Measurements from ENCODE around the gene HECW1.

The HECW1 gene

GRCh38 chr7:43110791-43111535, 1.5 kb upstream of the HECW1 start:
- ChIA-PET CTCF (interaction anchor here (0.6 kb wide), 1 partner anchor 177 kb away, joined by 3 read pairs; no protein-coding TSS in a partner anchor), POLR2A (no interaction called here)
- no peak for DNase-seq (ENCODE audit: extremely low spot score)
- TF ChIP-seq TARDBP (IDR thresholded peaks at IDR 0.05) = no peak

GRCh38 chr7:43111630-43112458, 603 bp upstream of the HECW1 start:
- CTCF ChIA-PET = no interaction called here
- no peak for TF ChIP-seq NFRKB (IDR thresholded peaks at IDR 0.05)
- no peak for TF ChIP-seq FOXA1 (IDR thresholded peaks at IDR 0.05)
- TF ChIP-seq CTBP1 (IDR thresholded peaks at IDR 0.05; ENCODE audit: borderline replicate concordance) = no peak
- TF ChIP-seq, protein P1, sequence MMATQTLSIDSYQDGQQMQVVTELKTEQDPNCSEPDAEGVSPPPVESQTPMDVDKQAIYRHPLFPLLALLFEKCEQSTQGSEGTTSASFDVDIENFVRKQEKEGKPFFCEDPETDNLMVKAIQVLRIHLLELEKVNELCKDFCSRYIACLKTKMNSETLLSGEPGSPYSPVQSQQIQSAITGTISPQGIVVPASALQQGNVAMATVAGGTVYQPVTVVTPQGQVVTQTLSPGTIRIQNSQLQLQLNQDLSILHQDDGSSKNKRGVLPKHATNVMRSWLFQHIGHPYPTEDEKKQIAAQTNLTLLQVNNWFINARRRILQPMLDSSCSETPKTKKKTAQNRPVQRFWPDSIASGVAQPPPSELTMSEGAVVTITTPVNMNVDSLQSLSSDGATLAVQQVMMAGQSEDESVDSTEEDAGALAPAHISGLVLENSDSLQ (IDR thresholded peaks at IDR 0.05) = no peak
- TF ChIP-seq BHLHE40 (IDR thresholded peaks at IDR 0.05; ENCODE audit: borderline replicate concordance) = no peak
- TF ChIP-seq SP1 (IDR thresholded peaks at IDR 0.05) = no peak
- POLR2A ChIA-PET = no interaction called here
- no peak for DNase-seq (ENCODE audit: extremely low spot score)

DNA sequence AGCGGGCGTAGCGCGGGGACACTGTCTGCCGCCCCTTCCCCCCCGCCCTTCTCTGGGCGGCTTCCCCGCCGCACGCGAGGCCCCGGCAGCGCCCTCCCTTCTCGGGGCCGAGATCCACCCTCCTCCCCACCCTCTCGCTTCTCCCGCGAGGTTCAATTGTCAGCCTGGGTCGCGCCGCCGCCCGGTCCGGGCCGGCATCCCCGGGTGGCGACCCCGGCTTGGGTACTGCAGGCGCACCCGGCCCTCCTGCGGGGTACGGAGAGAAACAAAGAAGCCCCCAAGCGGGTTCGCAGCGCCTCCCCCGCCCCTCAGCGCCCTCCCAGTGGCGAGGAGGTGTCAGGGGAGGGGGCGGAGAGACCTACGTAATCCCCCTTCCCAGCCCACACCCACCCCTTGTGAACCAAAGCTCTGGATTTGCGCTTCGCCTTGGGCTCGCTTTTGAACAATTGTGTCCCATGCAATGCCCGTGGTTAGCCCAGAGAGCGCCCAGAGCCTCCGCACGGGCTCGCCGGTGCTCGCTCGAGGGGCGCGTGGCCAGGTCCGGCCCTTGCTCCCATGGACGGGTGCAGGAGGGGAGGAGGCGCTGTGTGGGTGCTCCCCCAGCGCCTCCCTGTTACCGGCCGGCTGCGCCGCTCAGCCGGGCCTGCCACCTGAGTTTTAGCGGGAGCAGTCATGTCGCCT, 634 bp downstream of the HECW1 start:
- peak; percentile 49 for DNase-seq (ENCODE audit: extremely low spot score)
- TF ChIP-seq HDGF (IDR thresholded peaks at IDR 0.05; ENCODE audit: borderline replicate concordance) (no peak), SUZ12 (IDR thresholded peaks at IDR 0.05) (no peak), FOXA1 (IDR thresholded peaks at IDR 0.05) (no peak), FOXM1 (IDR thresholded peaks at IDR 0.05; ENCODE audit: borderline replicate concordance) (no peak), L3MBTL2 (conservative IDR thresholded peaks at IDR 0.05) (peak; percentile 80)
- CTCF ChIA-PET = no interaction called here
- POLR2A ChIA-PET = no interaction called here

- no peak for DNase-seq (ENCODE audit: extremely low spot score)
- ChIA-PET POLR2A (no interaction called here), CTCF (no interaction called here)
Measured at GRCh38 chr7:43113622-43114457, 1.4 kb downstream of the HECW1 start.

DNA sequence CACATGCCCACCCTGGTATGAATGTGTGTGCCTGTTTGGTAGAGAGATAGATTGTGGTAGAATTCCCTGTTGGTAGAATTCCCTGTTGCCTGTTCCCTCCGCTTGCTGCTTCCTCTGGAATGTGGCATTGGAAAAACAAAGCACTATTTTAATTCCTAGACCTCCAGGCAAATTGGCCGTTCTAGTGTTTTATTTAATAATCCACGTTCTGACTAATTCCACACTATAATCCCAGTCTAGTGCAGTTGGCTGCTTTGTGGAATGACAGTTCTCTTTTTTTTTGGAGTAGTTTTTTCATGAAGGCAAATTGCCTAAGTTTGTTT, 2.0 kb downstream of the HECW1 start:
- DNase-seq (ENCODE audit: extremely low spot score) = no peak
- ChIA-PET POLR2A (no interaction called here), CTCF (no interaction called here)
- TF ChIP-seq CTBP1 (IDR thresholded peaks at IDR 0.05; ENCODE audit: borderline replicate concordance) (no peak), NFRKB (IDR thresholded peaks at IDR 0.05) (no peak), BHLHE40 (IDR thresholded peaks at IDR 0.05; ENCODE audit: borderline replicate concordance) (no peak), FOXA1 (IDR thresholded peaks at IDR 0.05) (no peak), ARNT (IDR thresholded peaks at IDR 0.05) (no peak), ZNF384 (IDR thresholded peaks at IDR 0.05) (no peak), SUZ12 (IDR thresholded peaks at IDR 0.05) (no peak), SP1 (IDR thresholded peaks at IDR 0.05) (no peak), FOXM1 (IDR thresholded peaks at IDR 0.05; ENCODE audit: borderline replicate concordance) (no peak), HDGF (IDR thresholded peaks at IDR 0.05; ENCODE audit: borderline replicate concordance) (no peak), ELF4 (IDR thresholded peaks at IDR 0.05) (no peak), LEF1 (IDR thresholded peaks at IDR 0.05; ENCODE audit: borderline replicate concordance) (no peak), TARDBP (IDR thresholded peaks at IDR 0.05) (no peak), FOXK2 (IDR thresholded peaks at IDR 0.05) (no peak), L3MBTL2 (conservative IDR thresholded peaks at IDR 0.05) (no peak)
- TF ChIP-seq, protein P1 (IDR thresholded peaks at IDR 0.05) = no peak

More at GRCh38 chr7:43113622-43114457, 1.4 kb downstream of the HECW1 start:
- TF ChIP-seq FOXA1 (IDR thresholded peaks at IDR 0.05) (no peak), SP1 (IDR thresholded peaks at IDR 0.05) (no peak), LEF1 (IDR thresholded peaks at IDR 0.05; ENCODE audit: borderline replicate concordance) (no peak), FOXM1 (IDR thresholded peaks at IDR 0.05; ENCODE audit: borderline replicate concordance) (no peak), NFRKB (IDR thresholded peaks at IDR 0.05) (no peak), ZNF384 (IDR thresholded peaks at IDR 0.05) (no peak), SUZ12 (IDR thresholded peaks at IDR 0.05) (no peak), FOXK2 (IDR thresholded peaks at IDR 0.05) (no peak), BHLHE40 (IDR thresholded peaks at IDR 0.05; ENCODE audit: borderline replicate concordance) (no peak)

DNA sequence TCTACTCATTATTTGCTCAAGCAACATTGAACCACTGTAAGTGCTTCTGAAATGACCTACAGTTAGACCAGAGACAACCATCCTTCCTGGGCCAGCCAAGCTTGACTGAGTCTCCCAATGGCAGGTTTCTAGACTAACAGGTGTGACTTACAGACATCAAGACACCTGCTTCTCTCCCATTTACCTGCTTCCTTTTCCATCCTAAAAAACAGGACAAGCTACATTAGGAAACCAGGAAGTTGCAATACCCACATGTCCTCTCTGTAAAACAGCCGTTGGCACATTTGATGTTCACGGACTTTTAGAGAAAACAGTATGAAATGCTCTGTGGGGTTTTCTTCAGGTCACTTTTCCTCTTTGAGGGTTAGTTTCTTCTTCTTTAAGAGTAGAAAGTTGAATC, 4.0 kb downstream of the HECW1 start:
- DNase-seq (ENCODE audit: extremely low spot score) = no peak
- TF ChIP-seq ARNT (IDR thresholded peaks at IDR 0.05) (no peak), SP1 (IDR thresholded peaks at IDR 0.05) (no peak), CTBP1 (IDR thresholded peaks at IDR 0.05; ENCODE audit: borderline replicate concordance) (no peak), FOXM1 (IDR thresholded peaks at IDR 0.05; ENCODE audit: borderline replicate concordance) (no peak), HDGF (IDR thresholded peaks at IDR 0.05; ENCODE audit: borderline replicate concordance) (no peak), ZNF384 (IDR thresholded peaks at IDR 0.05) (no peak), FOXK2 (IDR thresholded peaks at IDR 0.05) (no peak), SUZ12 (IDR thresholded peaks at IDR 0.05) (no peak), TARDBP (IDR thresholded peaks at IDR 0.05) (no peak), NFRKB (IDR thresholded peaks at IDR 0.05) (no peak), FOXA1 (IDR thresholded peaks at IDR 0.05) (no peak), LEF1 (IDR thresholded peaks at IDR 0.05; ENCODE audit: borderline replicate concordance) (no peak), BHLHE40 (IDR thresholded peaks at IDR 0.05; ENCODE audit: borderline replicate concordance) (no peak), L3MBTL2 (conservative IDR thresholded peaks at IDR 0.05) (no peak), ELF4 (IDR thresholded peaks at IDR 0.05) (no peak)
- TF ChIP-seq, protein P1 (IDR thresholded peaks at IDR 0.05) = no peak
- POLR2A ChIA-PET = no interaction called here
- CTCF ChIA-PET = no interaction called here

Measured in HEK293T (cell line).